Vagina (tissue), 2 donors: ENCODE measurements around the gene SEMA6A. TPM values are rescaled to one million over a fixed set of nuclear protein-coding genes. Genes with fewer than 3 reads are reported as not detected.

ENCODE experiments used
- DNase-seq, 2 donors: peaks; one replicate each; pipeline ENCODE4 v3.0.0-alpha.2; 2017; ENCODE audit errors: extremely low spot score in 2 of 2
- H3K27ac ChIP-seq: fragments of 200-600 bp; sonication (generic); one replicate; pipeline ENCODE4 v1.5.1; 2019
- H3K27me3 ChIP-seq: fragments of 200-600 bp; sonication (generic); one replicate; pipeline ENCODE4 v1.5.1; 2019
- H3K36me3 ChIP-seq, 2 donors: fragments of 200-600 bp; sonication (generic); one replicate each; pipeline ENCODE4 v1.5.1; 2017 to 2019
- H3K4me1 ChIP-seq: fragments of 200-600 bp; sonication (generic); one replicate; pipeline ENCODE4 v1.5.1; 2019
- H3K4me3 ChIP-seq, 2 donors: fragments of 200-600 bp; sonication (generic); 1 replicate in 1 of 2; 2 replicates in 1 of 2; pipeline ENCODE4 v1.5.1; 2016 to 2019
- H3K9me3 ChIP-seq: fragments of 200-600 bp; sonication (generic); one replicate; pipeline ENCODE4 v1.5.1; 2019
- POLR2A ChIP-seq, 2 donors: fragments of 450-650 bp; IDR thresholded peaks; one replicate each; pipeline ENCODE4 v1.6.1; 2017; ENCODE audit warnings: antibody characterized with exemption in 2 of 2, mild to moderate bottlenecking in 2 of 2, moderate library complexity in 2 of 2
- POLR2AphosphoS5 ChIP-seq, 2 donors: sonication (generic); formaldehyde crosslinking; IDR thresholded peaks; one replicate each; pipeline ENCODE4 v1.9.0; 2017; ENCODE audit warnings: antibody characterized with exemption in 2 of 2, mild to moderate bottlenecking in 2 of 2, low read depth in 1 of 2; ENCODE audit not compliant: insufficient read depth in 1 of 2
- intact Hi-C: fragments of 100-400 bp; cut with DNase I; formaldehyde crosslinking; loops from one replicate; pipeline ENCODE4 v1.15.1; 2023
- total RNA-seq: library from RNA; depleted of rRNA; stranded (reverse); fragments of >200 nt; gene quantifications from one replicate; pipeline ENCODE4 v1.2.3, GENCODE V29; 2016
- TF ChIP-seq, protein P1 (sequence below), 3 experiments: fragments of 450-650 bp in 2 of 3; fragments of 200-600 bp in 1 of 3; sonication (generic) in 1 of 3; IDR thresholded peaks; one replicate each; pipeline ENCODE4 v1.5.1; 2017 to 2019; ENCODE audit warnings: antibody characterized with exemption in 3 of 3, mild to moderate bottlenecking in 2 of 3, moderate library complexity in 2 of 3

Gene SEMA6A
- total RNA-seq, 1 donor from 2014 or later: 28.7 TPM

DNA sequence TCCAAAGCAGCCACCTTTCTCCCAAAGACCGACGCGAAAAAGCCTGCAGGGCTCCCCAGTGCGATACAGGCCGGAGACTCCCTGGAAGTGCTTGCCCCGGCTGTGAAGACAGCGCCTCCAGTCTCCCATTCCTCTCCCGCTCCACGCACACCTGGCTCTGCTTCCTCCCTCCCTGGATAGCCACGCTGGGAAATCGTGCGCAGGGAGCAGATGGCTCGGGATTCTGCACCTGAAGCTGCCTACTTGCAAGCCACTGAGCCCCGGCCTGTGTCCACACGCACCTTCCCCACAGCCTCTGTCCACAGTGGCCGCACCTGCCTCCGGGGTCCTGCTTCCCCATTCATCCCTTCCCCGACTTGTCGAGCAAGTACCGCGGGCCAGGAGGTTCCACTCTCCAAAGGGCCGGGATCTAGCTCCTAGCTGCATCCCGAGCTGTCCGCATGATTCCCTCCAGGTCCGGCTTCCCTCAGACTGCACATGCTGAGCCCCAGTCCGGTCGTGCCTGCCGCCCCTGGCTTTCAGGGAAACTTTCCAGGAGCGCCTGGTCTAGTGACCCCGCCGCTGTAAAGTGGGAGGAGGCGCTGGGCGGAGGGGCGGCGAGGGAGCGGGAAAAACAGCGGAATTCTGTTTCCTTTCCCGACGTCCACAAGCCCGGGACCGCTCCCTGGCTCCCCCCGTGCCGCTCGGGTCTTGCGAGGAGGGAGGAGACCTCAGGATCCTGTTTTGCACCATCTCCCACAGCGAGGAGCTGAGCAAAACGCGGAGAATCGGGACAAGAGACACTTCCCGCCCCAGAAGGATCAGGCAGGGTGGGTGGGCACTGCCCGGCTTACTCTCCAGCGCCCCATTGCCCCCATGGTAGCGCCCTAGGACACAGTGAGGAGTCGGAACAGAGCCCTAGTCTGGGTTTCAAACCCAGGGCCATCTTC, 2.0 kb downstream of the SEMA6A start:
- TF ChIP-seq, protein P1, sequence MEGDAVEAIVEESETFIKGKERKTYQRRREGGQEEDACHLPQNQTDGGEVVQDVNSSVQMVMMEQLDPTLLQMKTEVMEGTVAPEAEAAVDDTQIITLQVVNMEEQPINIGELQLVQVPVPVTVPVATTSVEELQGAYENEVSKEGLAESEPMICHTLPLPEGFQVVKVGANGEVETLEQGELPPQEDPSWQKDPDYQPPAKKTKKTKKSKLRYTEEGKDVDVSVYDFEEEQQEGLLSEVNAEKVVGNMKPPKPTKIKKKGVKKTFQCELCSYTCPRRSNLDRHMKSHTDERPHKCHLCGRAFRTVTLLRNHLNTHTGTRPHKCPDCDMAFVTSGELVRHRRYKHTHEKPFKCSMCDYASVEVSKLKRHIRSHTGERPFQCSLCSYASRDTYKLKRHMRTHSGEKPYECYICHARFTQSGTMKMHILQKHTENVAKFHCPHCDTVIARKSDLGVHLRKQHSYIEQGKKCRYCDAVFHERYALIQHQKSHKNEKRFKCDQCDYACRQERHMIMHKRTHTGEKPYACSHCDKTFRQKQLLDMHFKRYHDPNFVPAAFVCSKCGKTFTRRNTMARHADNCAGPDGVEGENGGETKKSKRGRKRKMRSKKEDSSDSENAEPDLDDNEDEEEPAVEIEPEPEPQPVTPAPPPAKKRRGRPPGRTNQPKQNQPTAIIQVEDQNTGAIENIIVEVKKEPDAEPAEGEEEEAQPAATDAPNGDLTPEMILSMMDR (IDR thresholded peaks at IDR 0.05): no peak
- TF ChIP-seq POLR2AphosphoS5 (IDR thresholded peaks at IDR 0.05; ENCODE audit: insufficient read depth in 1 of 2, low read depth in 1 of 2): peak in 1 of 2 donors; percentile 61
- TF ChIP-seq POLR2A (IDR thresholded peaks at IDR 0.05): no peak
- H3K4me1 ChIP-seq: peaks cover 36% of the 10 kb centered on the region
- H3K4me3 ChIP-seq: peak overlapping the region; percentile 69 to 75
- no peaks in the 10 kb centered on the region for H3K36me3 ChIP-seq
- H3K9me3 ChIP-seq: no peaks in the 10 kb centered on the region
- intact Hi-C loops: no loop called here
- no peaks in the 10 kb centered on the region for H3K27me3 ChIP-seq
- peak overlapping the region; percentile 71 for H3K27ac ChIP-seq
- no peak for DNase-seq

DNA sequence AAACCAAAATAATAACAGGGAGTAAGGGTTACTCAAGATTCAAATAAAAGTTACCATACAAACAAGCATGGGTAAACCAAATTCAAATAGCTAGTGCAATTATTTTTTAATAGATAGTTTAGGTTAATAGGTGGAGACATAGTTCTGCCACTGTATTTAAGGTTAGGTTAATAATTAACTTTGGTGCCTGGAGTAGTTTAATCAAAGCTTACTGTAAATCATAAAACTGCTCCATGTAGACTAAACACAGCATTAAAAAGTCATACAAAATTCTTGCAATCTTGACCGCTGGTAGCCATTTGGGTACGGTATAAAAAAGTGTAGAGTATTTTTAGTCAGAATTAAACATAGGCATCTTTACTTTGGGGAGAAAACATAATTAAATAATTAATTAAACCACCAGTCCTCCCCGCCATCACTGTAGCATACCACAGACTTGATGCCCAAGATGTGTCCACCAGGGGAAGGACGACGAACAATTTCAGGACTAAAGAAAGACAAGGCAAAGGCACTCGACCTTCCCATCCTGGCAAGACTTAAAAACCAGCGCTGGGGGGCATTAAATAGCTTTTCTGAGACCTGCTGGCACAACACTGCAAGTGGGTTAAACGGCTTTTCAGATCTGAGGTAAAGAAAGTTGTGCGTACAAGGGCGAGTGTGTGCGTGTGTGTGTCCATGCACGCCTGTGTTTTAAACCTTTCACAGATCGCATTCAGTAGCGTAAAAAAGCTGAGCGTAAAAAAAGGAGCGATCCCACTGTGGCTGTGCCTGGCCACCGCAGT, 2.9 kb downstream of the SEMA6A start:
- DNase-seq: no peak
- no peaks in the 10 kb centered on the region for H3K36me3 ChIP-seq
- intact Hi-C loops: no loop called here
- H3K27me3 ChIP-seq: no peaks in the 10 kb centered on the region
- H3K4me3 ChIP-seq: peak overlapping the region; percentile 69 to 75
- TF ChIP-seq, protein P1 (IDR thresholded peaks at IDR 0.05): no peak
- TF ChIP-seq POLR2A (IDR thresholded peaks at IDR 0.05): no peak
- no peak for TF ChIP-seq POLR2AphosphoS5 (IDR thresholded peaks at IDR 0.05; ENCODE audit: insufficient read depth in 1 of 2, low read depth in 1 of 2)
- H3K27ac ChIP-seq: peak overlapping the region; percentile 71
- H3K4me1 ChIP-seq: peaks cover 36% of the 10 kb centered on the region
- no peaks in the 10 kb centered on the region for H3K9me3 ChIP-seq

DNA sequence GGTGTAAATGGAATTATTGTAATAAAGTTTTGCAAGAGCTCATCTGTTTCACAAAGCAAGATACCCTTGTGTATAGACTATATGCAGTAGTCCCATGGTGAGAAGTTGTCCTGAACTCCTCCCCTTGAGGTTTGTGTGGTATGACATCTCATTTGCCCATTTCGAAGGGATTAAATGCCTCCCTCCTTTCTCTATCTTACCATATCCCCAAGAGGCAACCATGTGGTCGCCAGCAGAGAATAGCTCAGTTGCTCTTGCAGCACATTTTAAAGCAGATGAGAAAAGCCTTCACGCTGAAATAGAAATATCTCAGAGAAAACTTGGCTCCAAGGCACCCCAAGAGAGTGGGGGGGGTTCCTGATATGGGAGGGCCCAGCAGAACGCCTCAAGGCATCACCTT, 4.6 kb downstream of the SEMA6A start:
- DNase-seq: no peak

DNA sequence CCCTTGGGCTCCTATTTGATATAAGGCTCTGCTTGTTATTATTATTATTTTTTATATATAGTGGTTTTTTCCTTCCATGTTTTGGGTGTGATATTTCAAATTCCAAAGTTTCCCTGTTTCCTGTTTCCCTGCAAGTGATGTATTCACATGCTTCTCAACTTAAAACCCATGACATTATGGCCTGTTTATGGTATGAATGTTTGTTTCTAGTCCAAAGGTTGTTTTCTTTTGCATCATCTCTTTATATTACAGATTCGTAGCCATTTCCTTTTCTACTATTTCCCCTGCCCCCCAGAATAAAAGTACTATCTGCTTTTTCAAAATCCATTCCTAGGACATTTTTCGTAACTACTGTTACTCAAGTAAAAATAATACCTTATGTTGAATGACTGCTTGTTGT, 7.5 kb downstream of the SEMA6A start:
- no peak for DNase-seq
- H3K9me3 ChIP-seq: no peaks in the 10 kb centered on the region
- H3K4me1 ChIP-seq: peaks cover 43% of the 10 kb centered on the region
- H3K4me3 ChIP-seq: no peak overlapping the region
- intact Hi-C loops: no loop called here
- H3K27ac ChIP-seq: no peak overlapping the region
- H3K36me3 ChIP-seq: no peaks in the 10 kb centered on the region
- no peaks in the 10 kb centered on the region for H3K27me3 ChIP-seq
- TF ChIP-seq POLR2AphosphoS5 (IDR thresholded peaks at IDR 0.05; ENCODE audit: insufficient read depth in 1 of 2, low read depth in 1 of 2) (no peak), POLR2A (IDR thresholded peaks at IDR 0.05) (no peak)
- TF ChIP-seq, protein P1 (IDR thresholded peaks at IDR 0.05): no peak

More for the DNA sequence above, 4.6 kb downstream of the SEMA6A start:
- Histone ChIP-seq H3K4me3 (no peak overlapping the region), H3K36me3 (no peaks in the 10 kb centered on the region), H3K27me3 (no peaks in the 10 kb centered on the region), H3K27ac (no peak overlapping the region), H3K4me1 (peaks cover 33% of the 10 kb centered on the region), H3K9me3 (no peaks in the 10 kb centered on the region)
- intact Hi-C loops: no loop called here
- no peak for TF ChIP-seq POLR2A (IDR thresholded peaks at IDR 0.05)
- TF ChIP-seq POLR2AphosphoS5 (IDR thresholded peaks at IDR 0.05; ENCODE audit: insufficient read depth in 1 of 2, low read depth in 1 of 2): no peak
- TF ChIP-seq, protein P1 (IDR thresholded peaks at IDR 0.05): no peak
